NCI-H128 (cell line): ENCODE data around the gene MRPL24.

ENCODE experiments used
- DNase-seq: peaks from one replicate; lab custom pipeline; 2025; ENCODE audit not compliant: unreplicated experiment; lab: John Stamatoyannopoulos, UW

The MRPL24 gene

DNA sequence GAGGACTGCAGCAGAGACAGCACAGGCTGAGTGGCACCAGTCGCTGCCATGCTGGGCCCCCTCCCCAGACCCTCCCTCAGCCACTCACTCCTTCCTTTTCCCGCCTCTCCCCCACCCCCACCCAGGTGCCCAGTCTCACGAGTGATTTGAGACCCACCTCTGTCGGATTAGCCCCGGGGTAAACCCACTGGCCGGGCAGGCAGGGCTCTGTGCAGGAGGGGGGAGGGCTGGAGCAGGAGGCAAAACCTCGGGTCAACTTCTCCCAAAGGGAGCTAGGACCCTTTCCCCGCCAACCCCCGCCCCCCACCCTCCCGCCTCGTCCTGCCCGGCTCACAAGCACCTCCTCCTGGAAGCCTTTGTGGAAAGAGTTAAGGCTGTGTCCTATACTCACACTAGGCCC is 3.5 kb upstream of the MRPL24 start:
- DNase-seq: no peak

GRCh38 chr1:156743367-156744302 is 2.7 kb upstream of the MRPL24 start:
- no peak for DNase-seq

DNA sequence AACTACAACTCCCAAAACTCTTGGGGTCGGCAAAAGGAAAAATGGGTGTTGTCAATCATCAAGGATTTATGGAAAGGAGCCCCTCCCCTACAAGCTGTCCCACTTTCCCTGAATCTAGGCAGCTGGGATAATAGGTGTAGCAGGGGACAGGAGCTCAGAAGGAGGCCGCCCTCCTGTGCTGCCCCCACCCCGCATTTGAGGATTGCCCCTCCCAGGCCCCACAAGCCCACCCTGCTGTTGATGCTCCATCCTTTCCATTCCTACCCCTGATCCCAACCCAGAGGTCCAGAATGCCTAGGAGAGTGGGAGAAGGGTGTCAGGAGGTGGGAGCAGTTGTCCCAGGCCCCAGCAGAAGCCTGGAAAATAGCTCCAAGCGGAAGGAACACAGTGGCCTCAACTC is 1.9 kb upstream of the MRPL24 start:
- no peak for DNase-seq

GRCh38 chr1:156742017-156742416 is 1.1 kb upstream of the MRPL24 start:
- no peak for DNase-seq

- no peak for DNase-seq
These were observed 644 bp upstream of the MRPL24 start for GRCh38 chr1:156741481-156741983.

GRCh38 chr1:156740237-156740740 is 599 bp downstream of the MRPL24 start:
- DNase-seq: no peak

DNA sequence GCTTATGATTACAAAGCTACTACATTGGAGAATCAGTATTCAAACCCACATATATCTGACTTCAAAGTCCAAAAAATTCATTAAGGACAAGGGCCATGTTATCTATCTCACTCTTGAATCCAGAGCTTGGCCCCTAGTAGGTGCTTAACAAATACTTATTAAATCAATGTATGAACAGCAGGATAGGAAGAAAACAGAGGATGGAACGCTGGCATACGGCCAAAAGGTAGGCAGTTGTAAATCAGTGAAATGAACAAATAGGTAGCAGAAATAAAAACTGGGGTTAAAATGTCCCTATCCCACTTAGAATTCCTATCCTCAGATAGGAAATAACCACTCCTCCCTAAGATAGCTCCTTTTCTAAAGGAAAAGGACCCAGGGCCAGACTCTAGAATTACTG is 2.0 kb downstream of the MRPL24 start:
- no peak for DNase-seq

- no peak for DNase-seq
These were observed 2.5 kb downstream of the MRPL24 start for GRCh38 chr1:156738407-156738806.

DNA sequence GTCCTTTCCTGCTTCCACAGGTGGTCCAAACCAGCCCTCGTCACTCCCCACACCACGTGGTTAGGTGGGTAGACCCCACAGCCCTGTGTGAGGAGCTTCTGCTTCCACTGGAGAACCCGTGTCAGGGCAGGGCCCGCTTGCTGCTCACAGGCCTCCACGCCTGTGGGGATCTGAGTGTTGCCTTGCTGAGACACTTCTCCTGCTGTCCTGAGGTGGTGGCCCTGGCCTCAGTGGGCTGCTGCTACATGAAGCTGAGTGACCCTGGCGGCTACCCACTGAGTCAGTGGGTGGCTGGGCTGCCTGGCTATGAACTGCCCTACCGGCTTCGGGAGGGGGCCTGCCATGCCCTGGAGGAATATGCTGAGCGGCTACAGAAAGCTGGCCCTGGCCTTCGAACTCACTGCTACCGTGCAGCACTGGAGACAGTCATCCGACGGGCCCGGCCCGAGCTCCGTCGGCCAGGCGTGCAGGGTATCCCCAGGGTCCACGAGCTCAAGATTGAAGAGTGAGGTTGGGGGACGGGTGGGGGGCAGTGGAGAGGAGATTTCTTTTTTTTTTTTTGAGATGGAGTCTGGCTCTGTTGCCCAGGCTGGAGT is 6.8 kb downstream of the MRPL24 start:
- no peak for DNase-seq

- DNase-seq: peak; percentile 94
These were observed 12.1 kb downstream of the MRPL24 start, which contains the start of gene ISG20L2 for GRCh38 chr1:156728599-156729462. Gene ISG20L2, minus strand, starts transcription at chr1:156728766. Its CDS starts 1,114 bp downstream, at chr1:156727652.

DNA sequence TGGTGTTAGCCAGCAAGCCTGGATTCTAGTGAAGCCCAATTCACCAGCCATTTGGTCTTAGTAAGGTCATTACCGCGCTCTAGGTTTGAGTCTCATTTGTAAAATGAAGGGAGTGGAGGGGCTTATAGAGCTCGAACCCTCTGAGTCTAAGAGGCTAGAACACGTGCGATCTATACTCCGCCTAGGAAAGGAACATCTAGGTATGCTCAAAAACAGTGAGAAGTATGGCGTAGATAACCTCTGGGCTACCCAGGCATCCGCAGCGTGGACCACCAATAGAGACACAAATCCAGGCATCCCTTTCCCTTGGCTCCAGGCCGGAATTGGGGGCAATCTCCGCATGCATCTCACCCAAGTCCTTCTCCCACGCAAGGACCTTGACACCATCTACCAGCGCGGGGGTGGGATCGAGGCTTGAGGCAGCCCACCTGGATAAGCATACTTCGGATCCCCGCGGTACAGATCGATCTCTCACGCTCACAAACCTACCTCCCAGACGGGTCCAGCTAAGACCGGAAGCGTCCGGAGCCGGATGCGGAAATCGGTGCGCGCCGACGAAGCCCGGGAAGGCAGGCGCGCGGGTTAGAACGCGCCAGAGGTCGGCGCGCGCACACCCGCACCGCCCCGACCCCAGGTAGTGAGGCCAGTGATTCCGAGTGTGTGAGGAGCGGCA is 12.8 kb downstream of the MRPL24 start, which contains the start of gene METTL25B:
Gene METTL25B (plus strand): TSS at position 544 of the 673 bp plus-strand sequence. CDS start 636 bp downstream, outside the sequence.
- DNase-seq: no peak

DNA sequence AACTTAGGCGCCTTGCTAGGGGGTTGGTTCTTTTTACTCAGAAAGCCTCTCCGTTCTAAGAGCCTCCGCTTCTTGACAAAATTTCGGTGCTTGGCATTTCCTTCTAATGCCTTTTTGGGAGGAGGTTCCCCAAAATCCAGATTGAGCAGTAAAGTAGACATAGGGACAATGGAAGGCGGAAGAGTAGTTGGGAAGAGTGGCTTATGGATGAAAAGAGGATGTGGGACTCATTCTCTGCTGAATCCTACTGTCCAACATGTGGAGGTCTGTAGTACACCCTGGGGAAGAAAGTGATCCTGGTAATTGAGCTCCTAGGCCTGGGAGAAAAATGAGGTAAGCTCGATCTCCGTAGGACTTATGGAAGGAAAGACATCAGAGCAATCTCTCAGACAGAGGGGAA is 13.4 kb downstream of the MRPL24 start:
- DNase-seq: no peak

- DNase-seq: no peak
These were observed 14.2 kb downstream of the MRPL24 start for GRCh38 chr1:156726549-156727226.

GRCh38 chr1:156725683-156726280 is 15.1 kb downstream of the MRPL24 start:
- peak; percentile 60 for DNase-seq

DNA sequence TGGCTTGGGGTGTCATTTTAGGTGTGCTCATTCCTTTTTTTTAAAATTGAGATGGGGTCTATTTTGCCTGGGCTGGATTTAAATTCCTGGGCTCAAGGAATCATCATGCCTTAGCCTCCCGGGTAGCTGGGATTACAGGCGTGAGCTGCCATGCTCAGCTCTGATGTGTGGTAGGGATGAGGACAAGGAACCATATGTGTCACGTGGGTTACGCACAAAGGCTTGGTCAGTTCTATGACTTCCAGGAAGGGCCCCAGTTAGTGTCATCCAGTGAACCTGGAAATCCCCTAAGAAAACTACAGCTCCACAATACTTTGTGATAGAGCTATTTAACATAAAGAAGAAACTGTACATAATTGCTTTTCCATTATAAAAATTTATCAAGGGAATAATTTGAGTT is 19.4 kb downstream of the MRPL24 start:
- no peak for DNase-seq

GRCh38 chr1:156721131-156721530 is 19.8 kb downstream of the MRPL24 start:
- no peak for DNase-seq

- DNase-seq: no peak
These were observed 23.5 kb downstream of the MRPL24 start for GRCh38 chr1:156717351-156717750.

DNA sequence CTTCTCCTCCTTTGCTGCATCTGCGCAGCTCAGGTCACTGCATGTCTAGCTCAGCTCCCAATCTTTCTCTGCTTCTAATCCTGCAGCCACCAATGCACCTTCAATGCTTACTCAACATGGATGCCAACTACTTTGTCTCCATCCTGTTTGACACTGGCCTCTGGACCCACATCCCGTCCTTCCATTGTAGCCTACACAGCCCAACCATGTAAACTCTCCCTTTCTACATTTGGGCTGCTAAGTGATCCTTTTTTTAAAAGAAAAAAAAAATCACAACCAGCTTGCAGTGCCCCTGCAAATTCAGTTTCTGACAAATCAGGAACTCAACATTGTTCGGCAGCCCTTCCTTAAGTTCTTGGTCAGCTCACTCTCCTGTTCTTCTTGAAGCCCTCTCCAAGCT is 26.1 kb downstream of the MRPL24 start:
- no peak for DNase-seq

DNA sequence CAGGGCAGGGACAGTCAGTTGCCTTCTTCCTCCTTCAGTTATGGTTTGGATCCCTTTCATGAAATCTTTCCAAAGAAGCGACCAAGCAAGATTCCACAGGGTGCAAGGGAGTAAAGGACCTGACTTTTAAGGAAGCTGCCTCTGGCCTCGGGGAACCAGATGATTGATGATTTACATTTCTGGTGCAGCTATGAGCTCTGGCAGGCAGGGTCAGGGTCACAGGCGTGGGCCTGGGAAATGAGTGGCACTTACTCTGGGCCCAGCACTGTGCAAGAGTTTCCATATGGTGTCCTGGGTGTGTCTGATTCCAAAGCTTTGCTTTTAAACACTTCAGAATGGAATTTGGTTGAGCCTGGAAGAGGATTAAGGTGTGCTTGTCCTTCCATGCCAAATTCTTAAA is 28.3 kb downstream of the MRPL24 start:
- DNase-seq: no peak
